ENCODE measurements around the gene GLI3. TPM values are rescaled to one million over a fixed set of nuclear protein-coding genes. Genes with fewer than 3 reads are reported as not detected.

Gene GLI3
- total and polyA plus RNA-seq, 2 donors from 2014 or later = 0.92 to 11.1 TPM

- Histone ChIP-seq H3K4me3 (ENCODE audit: low read length in 3 of 3) (no peak overlapping the region), H3K9me3 (ENCODE audit: control insufficient read depth in 2 of 3, insufficient read depth in 1 of 3, low read length in 3 of 3) (no peaks in the 10 kb centered on the region), H3K27ac (ENCODE audit: low read depth in 2 of 2, low read length in 2 of 2) (no peak overlapping the region), H3K4me1 (ENCODE audit: control insufficient read depth in 2 of 3, insufficient read depth in 2 of 3, low read depth in 1 of 3, low read length in 3 of 3) (no peaks in the 10 kb centered on the region), H3K36me3 (ENCODE audit: control insufficient read depth in 2 of 3, insufficient read depth in 3 of 3, low read length in 3 of 3) (no peaks in the 10 kb centered on the region), H3K27me3 (ENCODE audit: control insufficient read depth, insufficient read depth, low read length) (no peaks in the 10 kb centered on the region), H3K9ac (ENCODE audit: low read length in 3 of 3) (no peak overlapping the region)
- FAIRE-seq (no peak), DNase-seq (no peak)
- no peak for TF ChIP-seq CTCF (IDR thresholded peaks at IDR 0.05; ENCODE audit: borderline replicate concordance, extremely low read depth, insufficient read depth)
- intact Hi-C loops (cut with DNase I) = no loop called here
Observed at GRCh38 chr7:42046483-42046882, 190.5 kb downstream of the GLI3 start.

- no peaks in the 10 kb centered on the region for H3K9me3 ChIP-seq (ENCODE audit: control insufficient read depth in 2 of 3, insufficient read depth in 1 of 3, low read length in 3 of 3)
- no peaks in the 10 kb centered on the region for H3K27me3 ChIP-seq (ENCODE audit: control insufficient read depth, insufficient read depth, low read length)
- DNase-seq (no peak), FAIRE-seq (no peak)
- intact Hi-C loops (cut with DNase I) = no loop called here
- no peak overlapping the region for H3K27ac ChIP-seq (ENCODE audit: low read depth in 2 of 2, low read length in 2 of 2)
- no peak overlapping the region for H3K4me3 ChIP-seq (ENCODE audit: low read length in 3 of 3)
- no peak overlapping the region for H3K9ac ChIP-seq (ENCODE audit: low read length in 3 of 3)
- no peaks in the 10 kb centered on the region for H3K36me3 ChIP-seq (ENCODE audit: control insufficient read depth in 2 of 3, insufficient read depth in 3 of 3, low read length in 3 of 3)
- no peak for TF ChIP-seq CTCF (IDR thresholded peaks at IDR 0.05; ENCODE audit: borderline replicate concordance, extremely low read depth, insufficient read depth)
- H3K4me1 ChIP-seq (ENCODE audit: control insufficient read depth in 2 of 3, insufficient read depth in 2 of 3, low read depth in 1 of 3, low read length in 3 of 3) = no peaks in the 10 kb centered on the region
Observed at GRCh38 chr7:42045961-42046360, 191.0 kb downstream of the GLI3 start.

- H3K4me3 ChIP-seq (ENCODE audit: low read length in 3 of 3) = no peak overlapping the region
- no peak overlapping the region for H3K27ac ChIP-seq (ENCODE audit: low read depth in 2 of 2, low read length in 2 of 2)
- intact Hi-C loops (cut with DNase I) = no loop called here
- H3K36me3 ChIP-seq (ENCODE audit: control insufficient read depth in 2 of 3, insufficient read depth in 3 of 3, low read length in 3 of 3) = peaks cover 0 to 3% (median 2%) of the 10 kb centered on the region in 3 donors
- no peaks in the 10 kb centered on the region for H3K9me3 ChIP-seq (ENCODE audit: control insufficient read depth in 2 of 3, insufficient read depth in 1 of 3, low read length in 3 of 3)
- DNase-seq = no peak
- TF ChIP-seq CTCF (IDR thresholded peaks at IDR 0.05; ENCODE audit: borderline replicate concordance, extremely low read depth, insufficient read depth) = no peak
- H3K4me1 ChIP-seq (ENCODE audit: control insufficient read depth in 2 of 3, insufficient read depth in 2 of 3, low read depth in 1 of 3, low read length in 3 of 3) = no peaks in the 10 kb centered on the region
- H3K9ac ChIP-seq (ENCODE audit: low read length in 3 of 3) = no peak overlapping the region
- FAIRE-seq = no peak
- no peaks in the 10 kb centered on the region for H3K27me3 ChIP-seq (ENCODE audit: control insufficient read depth, insufficient read depth, low read length)
Observed at GRCh38 chr7:42039921-42040320, 197.1 kb downstream of the GLI3 start.

GRCh38 chr7:42035210-42035609, 201.8 kb downstream of the GLI3 start:
- TF ChIP-seq CTCF (IDR thresholded peaks at IDR 0.05; ENCODE audit: borderline replicate concordance, extremely low read depth, insufficient read depth) = no peak
- H3K4me1 ChIP-seq (ENCODE audit: control insufficient read depth in 2 of 3, insufficient read depth in 2 of 3, low read depth in 1 of 3, low read length in 3 of 3) = no peaks in the 10 kb centered on the region
- intact Hi-C loops (cut with DNase I) = no loop called here
- no peaks in the 10 kb centered on the region for H3K9me3 ChIP-seq (ENCODE audit: control insufficient read depth in 2 of 3, insufficient read depth in 1 of 3, low read length in 3 of 3)
- H3K27ac ChIP-seq (ENCODE audit: low read depth in 2 of 2, low read length in 2 of 2) = no peak overlapping the region
- H3K27me3 ChIP-seq (ENCODE audit: control insufficient read depth, insufficient read depth, low read length) = no peaks in the 10 kb centered on the region
- H3K9ac ChIP-seq (ENCODE audit: low read length in 3 of 3) = no peak overlapping the region
- FAIRE-seq = no peak
- H3K36me3 ChIP-seq (ENCODE audit: control insufficient read depth in 2 of 3, insufficient read depth in 3 of 3, low read length in 3 of 3) = peaks cover 0 to 3% (median 2%) of the 10 kb centered on the region in 3 donors
- no peak overlapping the region for H3K4me3 ChIP-seq (ENCODE audit: low read length in 3 of 3)
- no peak for DNase-seq

Measured in kidney (tissue), 14 donors.